Epidermal melanocyte (primary cell): ENCODE data around the gene MAP3K4.

Experiments used
- DNase-seq: peaks from one replicate; pipeline ENCODE4 v3.0.0; 2011; ENCODE audit warnings: low spot score; ENCODE audit not compliant: insufficient read length

Gene MAP3K4

GRCh38 chr6:160999516-160999915, 7.9 kb downstream of the MAP3K4 start:
- no peak for DNase-seq

- DNase-seq, result no peak
Observed at GRCh38 chr6:161000632-161001031, 9.1 kb downstream of the MAP3K4 start.

GRCh38 chr6:161001421-161001820, 9.9 kb downstream of the MAP3K4 start:
- no peak for DNase-seq

- no peak for DNase-seq
Observed at GRCh38 chr6:161003336-161003735, 11.8 kb downstream of the MAP3K4 start.

- DNase-seq, result no peak
Observed at GRCh38 chr6:161008245-161008644, 16.7 kb downstream of the MAP3K4 start.

GRCh38 chr6:161009991-161010390, 18.4 kb downstream of the MAP3K4 start:
- no peak for DNase-seq

GRCh38 chr6:161010418-161010817, 18.8 kb downstream of the MAP3K4 start:
- no peak for DNase-seq

- no peak for DNase-seq
Observed at GRCh38 chr6:161011492-161012480, 20.2 kb downstream of the MAP3K4 start.

GRCh38 chr6:161013695-161014094, 22.1 kb downstream of the MAP3K4 start:
- DNase-seq, result no peak

- no peak for DNase-seq
Observed at GRCh38 chr6:161017766-161018564, 26.4 kb downstream of the MAP3K4 start.

GRCh38 chr6:161019324-161019839, 27.8 kb downstream of the MAP3K4 start:
- DNase-seq, result no peak

GRCh38 chr6:161021543-161021942, 30.0 kb downstream of the MAP3K4 start:
- no peak for DNase-seq

- no peak for DNase-seq
Observed at GRCh38 chr6:161021998-161022743, 30.6 kb downstream of the MAP3K4 start.

- DNase-seq, result no peak
Observed at GRCh38 chr6:161023316-161023715, 31.7 kb downstream of the MAP3K4 start.

- no peak for DNase-seq
Observed at GRCh38 chr6:161024364-161024920, 32.9 kb downstream of the MAP3K4 start.

- DNase-seq, result no peak
Observed at GRCh38 chr6:161027385-161027784, 35.8 kb downstream of the MAP3K4 start.

GRCh38 chr6:161029195-161029809, 37.7 kb downstream of the MAP3K4 start:
- peak; percentile 32 for DNase-seq

- peak; percentile 25 for DNase-seq
Observed at GRCh38 chr6:161031721-161032495, 40.3 kb downstream of the MAP3K4 start.

GRCh38 chr6:161033667-161034066, 42.1 kb downstream of the MAP3K4 start:
- no peak for DNase-seq
